ENCODE measurements around the gene SCRN3.

- TF ChIP-seq CTCF (conservative IDR thresholded peaks at IDR 0.05) (no peak), ZFX (IDR thresholded peaks at IDR 0.05) (no peak)
Observed at GRCh38 chr2:174461221-174461620, 65.7 kb downstream of the SCRN3 start.
